Kidney epithelial cell (primary cell): ENCODE measurements around the gene GABBR2. TPM values are rescaled to one million over a fixed set of nuclear protein-coding genes. Genes with fewer than 3 reads are reported as not detected.

Source experiments
- DNase-seq: peaks from one replicate; pipeline ENCODE4 v3.0.0-alpha.2; 2010; ENCODE audit warnings: low read depth
- H3K27me3 ChIP-seq: 2 replicates; pipeline ENCODE4 v1.6.0; 2011; ENCODE audit warnings: low read length; ENCODE audit not compliant: control insufficient read depth, insufficient read depth
- H3K36me3 ChIP-seq: 2 replicates; pipeline ENCODE4 v1.5.1; 2011; ENCODE audit warnings: low read length; ENCODE audit not compliant: control insufficient read depth, insufficient read depth
- H3K4me3 ChIP-seq: 2 replicates; pipeline ENCODE4 v1.5.1; 2011; ENCODE audit warnings: low read depth, mild to moderate bottlenecking, control low read depth, low read length
- total RNA-seq: library from RNA; depleted of rRNA; stranded (reverse); fragments of >200 nt; gene quantifications from 2 replicates; pipeline ENCODE4 v1.2.3, GENCODE V29; 2015
- TF ChIP-seq, protein P1 (sequence below): IDR thresholded peaks from 2 replicates; pipeline ENCODE4 v1.5.1; 2011; ENCODE audit warnings: mild to moderate bottlenecking, moderate library complexity, low read length, control low read depth, inconsistent platforms; ENCODE audit not compliant: insufficient read depth, poor library complexity, severe bottlenecking

The GABBR2 gene
- total RNA-seq, 1 donor from 2014 or later, result 10.8 TPM

DNA sequence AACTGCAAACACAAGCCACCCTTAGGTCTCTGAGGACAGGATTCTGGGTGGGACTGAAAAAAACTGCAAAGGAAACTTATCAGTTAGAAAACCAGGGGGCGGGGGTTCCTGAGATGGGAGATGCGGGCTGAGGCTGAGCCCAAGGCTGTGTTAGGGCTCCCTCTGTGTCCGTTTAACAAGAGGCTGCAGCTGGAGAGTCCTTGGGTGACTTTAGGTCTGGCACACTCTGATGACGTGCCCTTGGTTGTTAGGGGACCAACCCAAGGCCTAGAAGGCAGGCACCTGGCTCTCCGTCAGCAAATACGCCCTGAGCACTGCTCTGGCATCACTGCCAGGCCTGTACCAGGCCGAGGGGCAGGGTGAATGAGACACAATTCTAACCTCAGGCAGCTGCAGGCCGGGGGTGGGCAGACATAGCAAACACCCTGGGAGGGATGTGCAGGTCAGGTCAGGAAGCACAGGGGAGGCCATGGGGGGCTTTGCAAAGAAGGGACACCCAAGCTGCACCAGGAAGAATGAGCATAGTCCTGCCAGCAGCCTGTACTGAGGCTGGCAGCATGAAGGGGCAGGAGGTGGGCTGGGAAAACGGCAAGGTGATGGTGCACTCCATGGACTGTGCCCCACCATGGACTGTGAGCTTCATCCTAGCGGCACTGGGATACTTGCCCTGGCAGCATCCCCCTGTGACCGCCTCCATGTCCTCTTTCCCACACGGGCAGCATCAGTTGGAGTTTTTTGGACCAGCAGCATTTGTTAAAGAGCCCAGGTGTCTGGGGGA lies 137.9 kb downstream of the GABBR2 start:
- TF ChIP-seq, protein P1, sequence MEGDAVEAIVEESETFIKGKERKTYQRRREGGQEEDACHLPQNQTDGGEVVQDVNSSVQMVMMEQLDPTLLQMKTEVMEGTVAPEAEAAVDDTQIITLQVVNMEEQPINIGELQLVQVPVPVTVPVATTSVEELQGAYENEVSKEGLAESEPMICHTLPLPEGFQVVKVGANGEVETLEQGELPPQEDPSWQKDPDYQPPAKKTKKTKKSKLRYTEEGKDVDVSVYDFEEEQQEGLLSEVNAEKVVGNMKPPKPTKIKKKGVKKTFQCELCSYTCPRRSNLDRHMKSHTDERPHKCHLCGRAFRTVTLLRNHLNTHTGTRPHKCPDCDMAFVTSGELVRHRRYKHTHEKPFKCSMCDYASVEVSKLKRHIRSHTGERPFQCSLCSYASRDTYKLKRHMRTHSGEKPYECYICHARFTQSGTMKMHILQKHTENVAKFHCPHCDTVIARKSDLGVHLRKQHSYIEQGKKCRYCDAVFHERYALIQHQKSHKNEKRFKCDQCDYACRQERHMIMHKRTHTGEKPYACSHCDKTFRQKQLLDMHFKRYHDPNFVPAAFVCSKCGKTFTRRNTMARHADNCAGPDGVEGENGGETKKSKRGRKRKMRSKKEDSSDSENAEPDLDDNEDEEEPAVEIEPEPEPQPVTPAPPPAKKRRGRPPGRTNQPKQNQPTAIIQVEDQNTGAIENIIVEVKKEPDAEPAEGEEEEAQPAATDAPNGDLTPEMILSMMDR, result no peak
- H3K27me3 ChIP-seq, result peaks cover 8% of the 10 kb centered on the region
- no peaks in the 10 kb centered on the region for H3K36me3 ChIP-seq
- DNase-seq, result no peak
- H3K4me3 ChIP-seq, result no peak overlapping the region

DNA sequence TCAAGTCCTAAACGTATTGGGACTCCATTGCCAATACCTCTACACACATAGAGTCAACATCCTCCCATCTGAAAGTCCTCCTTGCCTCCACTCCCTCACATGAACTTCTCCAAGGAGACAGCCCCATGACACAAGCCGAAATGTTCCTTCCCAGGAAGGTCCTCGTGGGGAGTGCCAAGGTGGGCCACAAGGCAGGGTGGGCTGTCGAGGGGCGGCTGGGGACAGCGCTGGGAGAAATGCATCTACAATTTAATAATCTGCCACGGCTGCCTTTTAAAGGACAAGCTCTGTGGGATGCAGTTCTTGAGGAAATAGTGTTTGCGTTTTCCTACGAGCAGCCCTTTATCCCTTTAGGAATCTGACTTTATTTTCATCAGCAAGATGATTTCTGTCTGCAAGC lies 138.7 kb downstream of the GABBR2 start:
- DNase-seq, result no peak
- no peak overlapping the region for H3K4me3 ChIP-seq
- H3K36me3 ChIP-seq, result no peaks in the 10 kb centered on the region
- H3K27me3 ChIP-seq, result peaks cover 8% of the 10 kb centered on the region
- TF ChIP-seq, protein P1, result no peak

DNA sequence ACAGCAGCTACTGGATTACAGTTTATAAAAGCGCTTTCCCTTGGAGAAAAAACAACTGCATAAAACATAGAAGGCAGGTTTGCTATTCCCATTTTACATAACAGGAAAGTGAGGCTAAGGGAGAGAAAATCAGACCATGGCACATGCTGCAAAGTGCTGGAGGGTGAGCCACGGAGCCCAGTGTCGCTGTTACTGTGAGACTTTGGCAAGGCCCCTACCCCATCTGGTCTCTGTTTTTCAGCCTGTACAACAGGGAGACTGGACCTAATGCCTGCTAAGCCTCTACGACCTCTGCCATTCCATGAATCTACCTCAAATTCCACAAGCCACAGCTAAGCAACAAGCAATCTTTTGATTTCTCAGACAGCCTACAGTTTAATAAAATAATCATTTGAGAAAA lies 139.2 kb downstream of the GABBR2 start:
- Histone ChIP-seq H3K36me3 (no peaks in the 10 kb centered on the region), H3K27me3 (peaks cover 8% of the 10 kb centered on the region), H3K4me3 (no peak overlapping the region)
- TF ChIP-seq, protein P1, result no peak
- DNase-seq, result no peak

DNA sequence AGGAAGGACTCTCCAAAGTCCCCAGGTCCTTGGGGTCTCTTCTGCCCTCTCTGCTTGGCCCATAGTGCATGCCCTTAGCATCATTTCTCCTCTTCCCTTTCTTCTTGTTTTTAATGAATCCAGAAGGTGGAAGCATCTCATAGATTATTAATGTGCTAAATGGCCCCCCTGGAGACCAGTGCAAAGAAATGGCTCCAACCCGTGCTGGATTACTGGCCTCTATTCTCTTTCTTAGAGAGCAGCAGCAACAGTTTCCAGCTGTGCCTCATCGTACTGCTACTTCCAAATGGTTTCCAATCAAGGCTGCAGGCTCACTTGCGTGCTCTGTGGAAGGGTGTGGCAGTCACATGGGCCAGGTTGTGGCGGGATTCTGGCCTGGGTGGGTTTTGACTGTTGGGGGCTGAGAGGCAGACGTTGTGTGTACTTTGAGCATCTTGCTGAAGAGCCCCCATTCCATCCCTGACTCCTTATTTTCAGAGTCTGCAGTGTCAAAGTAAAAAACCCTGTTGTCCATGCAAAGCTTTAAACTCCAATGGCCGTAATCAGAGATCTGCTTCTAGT lies 139.7 kb downstream of the GABBR2 start:
- DNase-seq, result no peak
- Histone ChIP-seq H3K4me3 (no peak overlapping the region), H3K36me3 (no peaks in the 10 kb centered on the region), H3K27me3 (peaks cover 8% of the 10 kb centered on the region)
- TF ChIP-seq, protein P1, result no peak

DNA sequence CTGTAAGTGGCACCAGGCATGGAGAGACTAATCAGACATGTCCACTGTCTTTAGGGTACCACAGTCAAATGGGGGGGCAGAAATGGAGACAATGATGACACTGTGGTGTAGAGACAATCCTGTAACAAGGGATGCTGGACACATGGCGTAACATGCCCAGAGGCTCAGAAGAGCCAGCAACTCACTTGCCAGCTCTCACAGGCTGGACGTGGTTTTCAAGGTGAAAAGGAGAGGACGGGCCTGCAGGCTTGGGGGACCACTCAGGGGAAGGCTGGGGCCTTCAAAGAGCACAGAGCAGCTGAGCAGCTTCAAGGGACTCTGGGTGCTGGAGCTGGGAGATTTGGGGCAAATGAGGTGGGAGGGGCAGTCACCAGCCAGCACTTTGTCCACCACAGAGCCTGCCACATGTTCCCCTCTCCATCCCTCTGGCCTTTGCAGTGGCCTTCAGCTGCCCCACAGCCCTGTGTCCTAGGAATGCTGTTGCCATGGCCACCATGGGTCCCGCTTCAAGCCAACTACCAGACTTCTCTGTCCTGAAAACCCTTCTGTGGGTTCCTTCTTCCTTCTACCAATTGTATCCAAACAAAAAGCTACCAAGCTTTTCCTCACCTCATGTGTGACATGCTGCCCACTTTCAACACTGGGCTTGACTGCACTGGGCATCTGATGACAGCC lies 140.4 kb downstream of the GABBR2 start:
- no peaks in the 10 kb centered on the region for H3K36me3 ChIP-seq
- H3K27me3 ChIP-seq, result peaks cover 8% of the 10 kb centered on the region
- H3K4me3 ChIP-seq, result no peak overlapping the region
- TF ChIP-seq, protein P1, result no peak
- DNase-seq, result no peak
